ENCODE results near the gene HEMK1. TPM values are rescaled to one million over a fixed set of nuclear protein-coding genes. Genes with fewer than 3 reads are reported as not detected.

Gene HEMK1
- total RNA-seq = 10 to 100 TPM; 27.0 to 30.4 TPM

- DNase-seq = peak; percentile 97
- Mint-ChIP-seq H3K4me1 (ENCODE audit: low read depth) (peaks cover 55% of the 10 kb centered on the region), H3K9me3 (no peaks in the 10 kb centered on the region), H3K4me3 (peak within 1 kb of the TSS; percentile 98), H3K27me3 (ENCODE audit: low read depth) (no peaks in the 10 kb centered on the region), H3K27ac (peak within 1 kb of the TSS; percentile 95), H3K36me3 (ENCODE audit: low read depth) (peaks cover 13% of the 10 kb centered on the region)
- CTCF ChIA-PET = interaction anchor here (0.7 to 13.0 kb wide), 7 partner anchors 18 to 84 kb away, joined by 3 to 376 read pairs (median 6); partner anchors contain the start of genes CISH and MAPKAPK3
- intact Hi-C loops (cut with micrococcal nuclease) = loop anchor here (1.0 to 2.0 kb wide), 2 partner anchors 86 to 218 kb away; partner anchors contain the start of genes CYB561D2 and NPRL2
Observed at GRCh38 chr3:50568947-50569749, at the start of gene HEMK1. Gene HEMK1 (plus strand): TSS chr3:50569522. CDS start chr3:50571105, 1,583 bp downstream.

GRCh38 chr3:50520849-50521248 is 48.5 kb upstream of the HEMK1 start:
- H3K4me3 Mint-ChIP-seq = no peak overlapping the region
- H3K4me1 Mint-ChIP-seq (ENCODE audit: low read depth) = peaks cover 5% of the 10 kb centered on the region
- no peaks in the 10 kb centered on the region for H3K27me3 Mint-ChIP-seq (ENCODE audit: low read depth)
- CTCF ChIA-PET = no interaction called here
- no peak for DNase-seq
- H3K36me3 Mint-ChIP-seq (ENCODE audit: low read depth) = no peaks in the 10 kb centered on the region
- intact Hi-C loops (cut with micrococcal nuclease) = no loop called here
- H3K27ac Mint-ChIP-seq = no peak overlapping the region
- no peaks in the 10 kb centered on the region for H3K9me3 Mint-ChIP-seq

DNA sequence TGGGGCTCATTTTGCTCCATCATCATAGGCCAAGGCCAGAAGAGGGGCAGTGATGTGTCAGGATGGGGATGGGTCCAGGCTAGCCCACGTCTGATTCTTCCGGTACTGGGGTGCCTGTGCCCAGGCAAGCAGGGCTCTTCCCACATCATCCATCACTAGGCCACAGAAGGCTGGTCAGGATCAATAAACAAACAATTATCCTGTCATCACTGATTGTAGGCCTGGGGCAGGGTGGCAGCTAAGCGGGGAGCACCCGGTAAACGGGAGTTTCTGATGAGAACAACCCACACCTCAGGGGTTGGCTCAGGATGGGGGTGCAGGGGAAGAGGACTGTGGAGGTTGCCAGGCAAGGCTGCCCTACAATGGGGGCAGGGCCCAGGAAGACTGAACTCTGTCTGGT is 47.8 kb upstream of the HEMK1 start:
- Mint-ChIP-seq H3K4me3 (no peak overlapping the region), H3K27ac (no peak overlapping the region), H3K36me3 (ENCODE audit: low read depth) (no peaks in the 10 kb centered on the region), H3K9me3 (no peaks in the 10 kb centered on the region), H3K4me1 (ENCODE audit: low read depth) (peaks cover 3% of the 10 kb centered on the region), H3K27me3 (ENCODE audit: low read depth) (no peaks in the 10 kb centered on the region)
- CTCF ChIA-PET = interaction anchor here (1.1 to 2.0 kb wide), 2 partner anchors 20 to 28 kb away, joined by 4 to 5 read pairs; no protein-coding TSS in a partner anchor
- intact Hi-C loops (cut with micrococcal nuclease) = no loop called here
- no peak for DNase-seq

GRCh38 chr3:50523279-50523811 is 46.0 kb upstream of the HEMK1 start:
- Mint-ChIP-seq H3K27me3 (ENCODE audit: low read depth) (no peaks in the 10 kb centered on the region), H3K9me3 (no peaks in the 10 kb centered on the region), H3K4me3 (no peak overlapping the region), H3K4me1 (ENCODE audit: low read depth) (peaks cover 2% of the 10 kb centered on the region), H3K36me3 (ENCODE audit: low read depth) (no peaks in the 10 kb centered on the region), H3K27ac (no peak overlapping the region)
- intact Hi-C loops (cut with micrococcal nuclease) = no loop called here
- CTCF ChIA-PET = interaction anchor here (1.3 to 2.0 kb wide), 4 partner anchors 13 to 26 kb away, joined by 4 to 6 read pairs (median 5); no protein-coding TSS in a partner anchor
- DNase-seq = no peak

DNA sequence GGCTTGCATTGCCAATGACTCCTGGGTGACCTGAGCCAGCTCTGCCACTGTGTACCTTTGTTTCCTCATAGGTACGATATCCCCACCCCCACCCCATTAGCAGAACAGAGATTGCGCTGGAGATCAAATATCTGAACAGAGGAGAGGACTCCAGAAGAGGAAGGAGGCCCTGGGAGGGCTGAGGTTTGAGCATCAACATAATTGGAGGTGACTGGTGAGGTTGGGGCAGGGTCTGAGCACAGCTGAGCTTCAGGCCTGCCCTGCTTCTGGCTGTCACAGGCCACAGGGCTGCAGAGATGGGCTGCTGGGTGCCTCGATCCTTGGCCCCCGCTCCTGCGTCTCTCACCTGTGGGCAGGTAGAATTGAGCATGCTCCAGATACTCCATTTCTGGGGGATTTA is 44.6 kb upstream of the HEMK1 start:
- no peak for DNase-seq

DNA sequence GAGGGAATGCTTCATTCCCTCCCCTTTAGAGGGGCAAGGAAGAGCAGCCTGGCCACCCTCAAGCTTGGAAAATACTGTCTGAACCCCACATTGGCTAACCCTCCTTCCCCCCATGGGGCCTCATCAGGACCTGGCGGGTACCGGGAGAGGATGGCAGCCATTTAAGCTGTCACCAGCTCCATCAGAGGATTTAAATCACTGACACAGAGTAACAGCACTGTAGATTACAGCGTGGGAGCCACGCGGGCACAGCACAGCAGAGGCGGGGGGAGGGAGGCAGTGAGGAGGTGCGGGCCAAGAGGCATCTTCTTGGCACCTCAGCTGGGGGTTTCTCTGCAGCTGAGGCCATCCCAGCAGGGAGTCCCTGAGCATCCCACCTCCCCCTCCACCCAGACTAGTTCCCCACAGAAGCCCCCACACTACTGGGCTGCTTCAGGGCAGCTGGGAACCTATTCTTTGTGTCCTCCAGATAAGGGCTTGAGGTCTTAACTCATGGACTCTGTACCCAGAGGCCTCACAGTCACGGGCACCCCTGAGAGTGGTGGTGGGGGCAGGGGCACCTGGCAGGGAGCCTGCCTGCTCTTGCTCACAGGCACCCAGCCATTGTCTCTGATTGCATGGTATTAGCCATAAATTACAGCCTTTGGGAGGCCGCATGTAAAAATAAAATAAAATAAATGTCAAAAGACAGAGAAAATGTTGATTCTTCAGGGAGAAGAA is 44.0 kb upstream of the HEMK1 start:
- Mint-ChIP-seq H3K4me1 (ENCODE audit: low read depth) (peaks cover 2% of the 10 kb centered on the region), H3K27ac (no peak overlapping the region), H3K9me3 (no peaks in the 10 kb centered on the region), H3K4me3 (no peak overlapping the region), H3K36me3 (ENCODE audit: low read depth) (no peaks in the 10 kb centered on the region), H3K27me3 (ENCODE audit: low read depth) (peaks cover 3% of the 10 kb centered on the region)
- CTCF ChIA-PET = interaction anchor here (0.7 to 1.6 kb wide), 2 partner anchors 17 to 36 kb away, joined by 5 to 7 read pairs; no protein-coding TSS in a partner anchor
- DNase-seq = no peak
- intact Hi-C loops (cut with micrococcal nuclease) = no loop called here

More for the DNA sequence above, 44.6 kb upstream of the HEMK1 start:
- Mint-ChIP-seq H3K9me3 (no peaks in the 10 kb centered on the region), H3K27me3 (ENCODE audit: low read depth) (peaks cover 2% of the 10 kb centered on the region), H3K36me3 (ENCODE audit: low read depth) (no peaks in the 10 kb centered on the region), H3K27ac (no peak overlapping the region), H3K4me3 (no peak overlapping the region), H3K4me1 (ENCODE audit: low read depth) (peaks cover 2% of the 10 kb centered on the region)
- CTCF ChIA-PET = interaction anchor here (0.7 to 1.6 kb wide), 4 partner anchors 17 to 559 kb away, joined by 3 to 7 read pairs (median 6); no protein-coding TSS in a partner anchor
- intact Hi-C loops (cut with micrococcal nuclease) = no loop called here

DNA sequence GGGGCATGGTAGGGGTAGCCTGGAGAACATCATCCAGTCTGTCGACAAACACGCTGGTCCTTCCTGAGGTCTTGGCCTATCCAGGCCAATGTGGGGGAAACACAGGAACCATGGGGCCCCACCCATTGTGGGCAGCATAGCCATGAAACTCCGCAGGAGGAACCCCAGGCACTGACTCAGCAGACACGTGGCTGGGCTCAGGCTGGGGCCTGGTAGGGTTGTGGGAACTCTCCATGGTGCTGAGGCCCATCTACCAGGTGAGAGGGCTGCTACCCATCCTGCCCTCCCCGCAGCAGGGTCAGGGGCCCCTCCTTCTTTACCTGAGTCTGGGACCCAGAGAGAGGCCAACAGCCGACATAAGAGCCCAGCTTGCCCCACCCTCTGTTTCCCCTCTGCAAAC is 43.3 kb upstream of the HEMK1 start:
- peaks cover 2% of the 10 kb centered on the region for H3K4me1 Mint-ChIP-seq (ENCODE audit: low read depth)
- no peaks in the 10 kb centered on the region for H3K36me3 Mint-ChIP-seq (ENCODE audit: low read depth)
- no peak overlapping the region for H3K4me3 Mint-ChIP-seq
- H3K27ac Mint-ChIP-seq = no peak overlapping the region
- CTCF ChIA-PET = interaction anchor here (1.6 kb wide), 1 partner anchor 16 kb away, joined by 7 read pairs; no protein-coding TSS in a partner anchor
- DNase-seq = peak; percentile 86
- no peaks in the 10 kb centered on the region for H3K9me3 Mint-ChIP-seq
- intact Hi-C loops (cut with micrococcal nuclease) = no loop called here
- H3K27me3 Mint-ChIP-seq (ENCODE audit: low read depth) = peaks cover 3% of the 10 kb centered on the region

DNA sequence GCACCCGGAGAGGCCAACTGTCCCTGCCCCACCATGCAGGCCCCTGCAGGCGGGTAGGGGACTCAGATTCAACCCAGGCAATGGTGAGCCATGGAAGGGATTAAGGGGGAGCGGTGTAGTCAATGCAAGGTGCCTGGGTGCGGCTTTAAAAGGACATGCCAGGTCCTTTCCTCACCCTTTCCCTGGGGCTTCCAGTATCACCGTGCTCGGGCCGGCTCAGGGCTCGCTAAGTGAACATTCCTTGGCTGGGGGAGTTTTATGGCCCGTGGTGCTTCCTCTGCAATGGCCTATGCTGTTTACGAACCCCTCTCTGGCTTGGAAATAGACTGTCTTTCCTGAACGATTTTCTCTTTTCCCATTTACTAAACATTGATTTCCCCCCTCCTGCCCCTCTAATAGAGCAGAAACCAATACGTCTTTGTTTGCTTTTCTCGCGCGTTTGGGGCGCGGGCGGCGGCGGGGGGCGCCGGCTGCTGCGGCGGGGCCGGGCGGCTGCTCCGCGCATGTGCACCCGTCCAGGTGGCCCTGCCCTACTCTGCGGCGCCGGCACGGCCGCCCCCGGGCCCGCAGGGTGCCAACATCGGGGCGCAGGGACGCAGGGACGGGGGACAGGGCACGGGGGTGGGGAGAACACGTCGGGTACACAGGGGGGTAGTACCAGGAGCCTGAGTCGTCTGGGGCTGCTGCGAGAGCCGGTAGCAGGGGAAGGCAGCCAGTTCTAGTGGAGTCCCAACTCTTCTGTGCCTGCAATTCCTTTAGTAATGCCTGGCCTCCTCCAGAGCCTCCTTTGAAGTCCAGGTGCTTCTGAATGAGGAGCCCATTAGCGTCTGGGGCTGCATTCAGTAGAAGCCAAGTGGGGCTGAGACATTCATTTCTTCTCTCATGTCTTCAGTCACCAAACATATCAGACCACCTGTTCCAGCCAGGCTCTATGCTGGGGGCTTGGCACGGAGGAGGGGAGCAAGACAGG is 39.0 kb upstream of the HEMK1 start:
- CTCF ChIA-PET = no interaction called here
- no peak for DNase-seq

DNA sequence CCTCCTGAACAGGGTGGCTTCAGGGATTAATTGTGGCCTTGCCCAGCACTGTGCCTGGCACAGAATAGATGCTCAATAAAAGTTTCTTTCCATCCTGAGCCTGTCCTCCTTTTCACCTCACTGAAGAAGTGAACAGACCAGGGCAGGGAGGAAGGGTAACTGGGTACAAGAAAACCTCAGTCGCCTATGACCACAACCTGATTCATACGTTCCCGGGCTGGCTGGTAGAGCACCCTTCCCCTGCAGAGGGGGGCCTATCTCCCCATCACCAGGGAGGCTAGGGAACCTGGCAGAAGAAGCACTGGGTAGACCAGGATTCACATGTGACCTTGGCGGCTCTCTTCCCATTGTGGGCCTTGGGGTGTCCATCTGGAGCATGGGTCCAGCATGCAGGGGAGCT is 38.1 kb upstream of the HEMK1 start:
- H3K4me3 Mint-ChIP-seq = no peak overlapping the region
- H3K36me3 Mint-ChIP-seq (ENCODE audit: low read depth) = no peaks in the 10 kb centered on the region
- no peak for DNase-seq
- CTCF ChIA-PET = no interaction called here
- H3K27ac Mint-ChIP-seq = no peak overlapping the region
- no peaks in the 10 kb centered on the region for H3K4me1 Mint-ChIP-seq (ENCODE audit: low read depth)
- intact Hi-C loops (cut with micrococcal nuclease) = no loop called here
- H3K9me3 Mint-ChIP-seq = no peaks in the 10 kb centered on the region
- peaks cover 3% of the 10 kb centered on the region for H3K27me3 Mint-ChIP-seq (ENCODE audit: low read depth)

More for the DNA sequence above, 39.0 kb upstream of the HEMK1 start:
- H3K27me3 Mint-ChIP-seq (ENCODE audit: low read depth) = peaks cover 3% of the 10 kb centered on the region
- H3K27ac Mint-ChIP-seq = no peak overlapping the region
- H3K36me3 Mint-ChIP-seq (ENCODE audit: low read depth) = no peaks in the 10 kb centered on the region
- H3K9me3 Mint-ChIP-seq = no peaks in the 10 kb centered on the region
- H3K4me1 Mint-ChIP-seq (ENCODE audit: low read depth) = peaks cover 2% of the 10 kb centered on the region
- intact Hi-C loops (cut with micrococcal nuclease) = no loop called here
- H3K4me3 Mint-ChIP-seq = no peak overlapping the region

GRCh38 chr3:50532062-50532705 is 37.1 kb upstream of the HEMK1 start:
- DNase-seq = no peak
- CTCF ChIA-PET = no interaction called here
- Mint-ChIP-seq H3K27me3 (ENCODE audit: low read depth) (peaks cover 3% of the 10 kb centered on the region), H3K4me1 (ENCODE audit: low read depth) (no peaks in the 10 kb centered on the region), H3K27ac (no peak overlapping the region), H3K9me3 (no peaks in the 10 kb centered on the region), H3K4me3 (no peak overlapping the region), H3K36me3 (ENCODE audit: low read depth) (no peaks in the 10 kb centered on the region)
- intact Hi-C loops (cut with micrococcal nuclease) = no loop called here

DNA sequence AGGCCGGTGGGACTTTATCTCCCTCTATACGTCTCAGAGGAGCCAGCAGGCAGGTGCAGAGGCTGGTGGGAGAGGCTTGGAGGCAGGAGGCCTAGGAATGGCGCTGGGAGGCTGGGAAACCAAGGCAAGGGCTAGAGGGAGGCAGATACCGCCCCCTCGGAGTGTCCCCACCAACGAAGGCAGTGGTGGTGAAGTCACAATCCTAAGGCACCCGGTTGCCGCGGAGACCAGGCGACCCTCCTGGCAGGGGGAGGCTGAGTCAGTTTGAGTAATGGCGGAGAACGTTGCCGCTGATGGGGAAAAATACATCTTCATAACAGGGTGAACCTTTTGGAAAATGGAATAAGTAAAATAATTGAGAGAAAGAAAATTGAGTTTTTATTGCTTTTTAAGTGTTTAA is 36.0 kb upstream of the HEMK1 start:
- Mint-ChIP-seq H3K4me1 (ENCODE audit: low read depth) (no peaks in the 10 kb centered on the region), H3K27me3 (ENCODE audit: low read depth) (peaks cover 3% of the 10 kb centered on the region), H3K9me3 (no peaks in the 10 kb centered on the region), H3K27ac (no peak overlapping the region), H3K36me3 (ENCODE audit: low read depth) (no peaks in the 10 kb centered on the region), H3K4me3 (no peak overlapping the region)
- intact Hi-C loops (cut with micrococcal nuclease) = no loop called here
- no peak for DNase-seq
- CTCF ChIA-PET = no interaction called here

All from activated naive CD4-positive, alpha-beta T cell treated with anti-CD3 and anti-CD28 coated beads for 36 hours (primary cell).